AG04450 (cell line): ENCODE results near the gene ESRRG. TPM values are rescaled to one million over a fixed set of nuclear protein-coding genes. Genes with fewer than 3 reads are reported as not detected.

Source experiments
- CTCF ChIA-PET: fragments of 300-600, 350-600 bp; formaldehyde crosslinking; extraction: SDS; loops from one replicate; lab custom pipeline; 2022; ENCODE audit warnings: antibody characterized with exemption, inconsistent platforms; lab: Charles Lee
- POLR2A ChIA-PET: fragments of 350-600 bp; formaldehyde crosslinking; extraction: SDS; loops from one replicate; lab custom pipeline; 2021; ENCODE audit warnings: antibody characterized with exemption, inconsistent platforms; lab: Yijun Ruan, JAX
- DNase-seq: peaks from one replicate; pipeline ENCODE4 v3.0.0-alpha.2; 2011; ENCODE audit warnings: low read depth, low spot score
- H3K27ac ChIP-seq: one replicate; pipeline ENCODE4 v1.5.1; 2012; ENCODE audit warnings: low read depth, low read length, control low read depth
- H3K27me3 ChIP-seq: one replicate; pipeline ENCODE4 v1.6.0; 2012; ENCODE audit warnings: low read length; ENCODE audit not compliant: control insufficient read depth, insufficient read depth
- H3K4me3 ChIP-seq: 2 replicates; pipeline ENCODE4 v1.5.1; 2011; ENCODE audit warnings: mild to moderate bottlenecking, low read depth, low read length, control low read depth
- H3K9me3 ChIP-seq: 2 replicates; pipeline ENCODE4 v1.5.1; 2012; ENCODE audit warnings: low read length; ENCODE audit not compliant: control insufficient read depth, insufficient read depth
- polyA plus RNA-seq: library from polyadenylated mRNA; depleted of rRNA; stranded (reverse); fragments of >200 nt; gene quantifications from 2 replicates; pipeline ENCODE4 v1.2.3, GENCODE V29; 2011
- TF ChIP-seq, protein P1 (sequence below): IDR thresholded peaks from 2 replicates; pipeline ENCODE4 v1.5.1; 2011; ENCODE audit warnings: low read depth, low read length, control low read depth, inconsistent platforms

ESRRG gene
- polyA plus RNA-seq, 1 experiment, result 0.22 TPM

DNA sequence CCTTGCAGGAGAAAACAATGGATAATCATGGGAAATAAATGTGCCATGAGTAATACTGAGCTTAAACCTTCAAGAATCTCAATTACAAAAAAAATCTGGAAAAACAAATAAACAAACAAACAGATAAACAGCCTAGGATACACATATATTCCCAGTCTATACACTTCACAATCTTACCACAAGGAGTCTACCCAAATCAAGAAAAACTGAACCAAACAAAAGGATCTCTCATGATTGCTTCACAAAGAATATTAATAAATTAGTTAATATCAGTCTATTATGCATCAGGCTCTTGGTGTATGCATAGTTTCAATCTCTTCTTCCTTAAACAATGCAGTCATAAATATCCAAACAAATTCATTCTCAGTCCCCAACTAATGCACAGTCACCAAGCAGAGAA lies 3.2 kb upstream of the ESRRG start:
- Histone ChIP-seq H3K27me3 (peaks cover 17% of the 10 kb centered on the region), H3K4me3 (no peak overlapping the region), H3K27ac (no peak overlapping the region), H3K9me3 (no peaks in the 10 kb centered on the region)
- DNase-seq, result no peak
- POLR2A ChIA-PET, result no interaction called here
- CTCF ChIA-PET, result interaction anchor here (0.6 to 1.5 kb wide), 4 partner anchors 23 to 1020 kb away, joined by 3 to 5 read pairs (median 4); no protein-coding TSS in a partner anchor
- TF ChIP-seq, protein P1, sequence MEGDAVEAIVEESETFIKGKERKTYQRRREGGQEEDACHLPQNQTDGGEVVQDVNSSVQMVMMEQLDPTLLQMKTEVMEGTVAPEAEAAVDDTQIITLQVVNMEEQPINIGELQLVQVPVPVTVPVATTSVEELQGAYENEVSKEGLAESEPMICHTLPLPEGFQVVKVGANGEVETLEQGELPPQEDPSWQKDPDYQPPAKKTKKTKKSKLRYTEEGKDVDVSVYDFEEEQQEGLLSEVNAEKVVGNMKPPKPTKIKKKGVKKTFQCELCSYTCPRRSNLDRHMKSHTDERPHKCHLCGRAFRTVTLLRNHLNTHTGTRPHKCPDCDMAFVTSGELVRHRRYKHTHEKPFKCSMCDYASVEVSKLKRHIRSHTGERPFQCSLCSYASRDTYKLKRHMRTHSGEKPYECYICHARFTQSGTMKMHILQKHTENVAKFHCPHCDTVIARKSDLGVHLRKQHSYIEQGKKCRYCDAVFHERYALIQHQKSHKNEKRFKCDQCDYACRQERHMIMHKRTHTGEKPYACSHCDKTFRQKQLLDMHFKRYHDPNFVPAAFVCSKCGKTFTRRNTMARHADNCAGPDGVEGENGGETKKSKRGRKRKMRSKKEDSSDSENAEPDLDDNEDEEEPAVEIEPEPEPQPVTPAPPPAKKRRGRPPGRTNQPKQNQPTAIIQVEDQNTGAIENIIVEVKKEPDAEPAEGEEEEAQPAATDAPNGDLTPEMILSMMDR, result peak; percentile 12; the same call in 1 of the 2 replicates

DNA sequence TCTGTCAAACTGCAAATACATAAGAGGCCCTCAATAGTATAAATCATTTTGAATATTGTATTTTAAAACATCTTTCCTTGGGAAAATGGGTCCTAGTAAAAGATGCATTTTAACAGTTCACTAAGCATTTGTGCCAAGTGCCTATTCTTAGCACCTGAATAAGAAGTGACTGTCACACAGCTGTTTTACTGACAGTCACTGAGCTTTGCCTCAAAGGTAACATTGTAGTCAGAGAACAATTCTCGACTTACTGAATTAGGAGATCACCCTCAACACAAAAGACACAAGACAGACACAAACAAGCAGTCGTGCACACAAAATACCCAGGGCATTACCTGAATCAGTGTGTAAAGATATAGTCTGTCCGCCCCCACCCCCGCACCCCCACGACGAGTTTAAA lies 408 bp downstream of the ESRRG start:
- H3K27ac ChIP-seq, result no peak overlapping the region
- H3K9me3 ChIP-seq, result no peaks in the 10 kb centered on the region
- peaks cover 17% of the 10 kb centered on the region for H3K27me3 ChIP-seq
- DNase-seq, result no peak
- ChIA-PET CTCF (interaction anchor here (2.1 kb wide), 1 partner anchor 502 kb away, joined by 6 read pairs; no protein-coding TSS in a partner anchor), POLR2A (no interaction called here)
- TF ChIP-seq, protein P1, result no peak
- peak overlapping the region; percentile 46 for H3K4me3 ChIP-seq

DNA sequence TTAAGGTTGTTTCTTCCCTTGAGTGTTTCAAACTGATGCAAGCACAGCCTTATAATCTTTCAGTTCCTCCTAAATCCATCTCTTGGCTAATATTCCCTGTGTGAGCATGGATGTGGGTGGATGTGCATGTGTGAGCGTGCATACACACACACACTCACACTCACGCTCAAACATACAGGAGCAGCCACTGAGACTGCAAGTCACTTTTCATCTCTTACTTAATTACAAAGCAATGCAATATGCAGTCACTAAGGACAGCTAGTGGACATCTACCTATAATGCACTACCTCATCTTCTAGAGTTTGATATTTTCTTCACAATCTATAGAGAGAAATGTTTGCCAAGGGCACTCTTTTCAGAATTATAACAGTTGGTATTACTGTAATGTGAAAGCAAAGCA lies 1.4 kb downstream of the ESRRG start:
- POLR2A ChIA-PET, result no interaction called here
- Histone ChIP-seq H3K27me3 (peaks cover 17% of the 10 kb centered on the region), H3K27ac (no peak overlapping the region), H3K9me3 (no peaks in the 10 kb centered on the region), H3K4me3 (no peak overlapping the region)
- DNase-seq, result no peak
- CTCF ChIA-PET, result interaction anchor here (0.6 kb wide), 1 partner anchor 12 kb away, joined by 3 read pairs; no protein-coding TSS in a partner anchor
- TF ChIP-seq, protein P1, result no peak

DNA sequence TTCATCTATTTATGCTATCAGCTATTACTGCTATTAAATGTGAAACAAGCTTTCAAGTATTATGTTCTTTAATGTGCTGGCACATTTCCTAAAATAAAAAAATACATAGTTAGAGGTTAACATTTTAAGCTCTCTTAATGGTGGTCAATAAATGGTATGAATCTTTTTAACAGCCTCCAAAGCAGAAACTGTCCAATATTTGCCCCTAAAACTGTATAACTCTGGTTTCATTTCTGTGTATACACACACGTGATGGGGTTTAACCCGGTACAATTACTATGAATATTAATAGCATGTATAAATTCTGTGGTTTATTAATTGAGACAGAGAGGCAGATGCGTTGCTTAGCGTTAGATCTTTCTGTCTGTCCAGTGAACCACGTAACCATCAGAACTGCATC lies 2.2 kb downstream of the ESRRG start:
- no peak for DNase-seq
- CTCF ChIA-PET, result interaction anchor here (0.6 kb wide), 1 partner anchor 11 kb away, joined by 3 read pairs; no protein-coding TSS in a partner anchor
- POLR2A ChIA-PET, result no interaction called here
- H3K27me3 ChIP-seq, result peaks cover 17% of the 10 kb centered on the region
- H3K4me3 ChIP-seq, result no peak overlapping the region
- TF ChIP-seq, protein P1, result no peak
- H3K27ac ChIP-seq, result no peak overlapping the region
- H3K9me3 ChIP-seq, result no peaks in the 10 kb centered on the region

DNA sequence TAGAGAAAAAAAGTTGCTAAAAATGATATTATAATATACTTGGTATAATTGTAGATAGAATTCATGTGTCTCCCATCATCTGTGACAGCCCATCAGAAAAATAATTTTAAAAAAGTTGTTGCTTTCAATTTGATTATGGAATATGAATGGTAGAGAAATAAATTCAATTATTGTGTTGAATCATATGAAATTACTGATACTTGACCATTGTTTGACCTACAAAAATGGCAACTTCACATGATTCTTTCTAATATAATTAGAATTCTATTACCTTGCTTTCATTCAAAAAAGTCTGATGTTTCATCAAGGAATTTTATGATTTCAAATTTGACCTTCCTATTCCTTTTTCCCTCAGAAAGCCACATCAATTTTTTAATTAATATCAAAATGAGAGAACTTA lies 11.5 kb downstream of the ESRRG start:
- POLR2A ChIA-PET, result no interaction called here
- CTCF ChIA-PET, result no interaction called here
- no peaks in the 10 kb centered on the region for H3K27me3 ChIP-seq

More for the DNA sequence above, 11.5 kb downstream of the ESRRG start:
- H3K4me3 ChIP-seq, result no peak overlapping the region
- DNase-seq, result no peak
- TF ChIP-seq, protein P1, result no peak
- no peaks in the 10 kb centered on the region for H3K9me3 ChIP-seq
- no peak overlapping the region for H3K27ac ChIP-seq
